HEK293 (cell line): ENCODE measurements around the gene NXN.
A peak's percentile ranks its signal among the peaks of the same experiment; 100 is the strongest.

Experiments
- BCL11A ChIP-seq: fragments of 450-650 bp; formaldehyde crosslinking; IDR thresholded peaks from 2 replicates; pipeline ENCODE4 v1.5.1; 2016; ENCODE audit warnings: low read depth, missing biosample characterization, missing genetic modification characterization
- SALL2 ChIP-seq: fragments of 450-650 bp; formaldehyde crosslinking; IDR thresholded peaks from 2 replicates; pipeline ENCODE4 v1.5.0; 2017; ENCODE audit warnings: missing biosample characterization, mild to moderate bottlenecking, missing genetic modification characterization, borderline replicate concordance
- SCRT2 ChIP-seq: fragments of 450-650 bp; formaldehyde crosslinking; IDR thresholded peaks from 2 replicates; pipeline ENCODE4 v1.5.1; 2016; ENCODE audit warnings: missing biosample characterization, missing genetic modification characterization
- WT1 ChIP-seq: fragments of 450-650 bp; formaldehyde crosslinking; IDR thresholded peaks from 2 replicates; pipeline ENCODE4 v1.5.1; 2016; ENCODE audit warnings: missing biosample characterization, missing genetic modification characterization
- ZBTB11 ChIP-seq: fragments of 450-650 bp; formaldehyde crosslinking; conservative IDR thresholded peaks from 2 replicates; pipeline ENCODE4 v1.5.1; 2016; ENCODE audit warnings: low read depth, missing biosample characterization, missing genetic modification characterization
- ZBTB21 ChIP-seq: fragments of 450-650 bp; formaldehyde crosslinking; IDR thresholded peaks from 2 replicates; pipeline ENCODE4 v1.5.1; 2017; ENCODE audit warnings: missing biosample characterization, missing genetic modification characterization
- ZBTB49 ChIP-seq: fragments of 450-650 bp; formaldehyde crosslinking; IDR thresholded peaks from 2 replicates; pipeline ENCODE4 v1.5.1; 2016; ENCODE audit warnings: missing biosample characterization, missing genetic modification characterization, low read depth
- ZIC2 ChIP-seq: fragments of 450-650 bp; formaldehyde crosslinking; IDR thresholded peaks from 2 replicates; pipeline ENCODE4 v1.5.1; 2016; ENCODE audit warnings: missing biosample characterization, missing genetic modification characterization
- ZNF114 ChIP-seq: fragments of 450-650 bp; formaldehyde crosslinking; IDR thresholded peaks from 2 replicates; pipeline ENCODE4 v1.5.0; 2017; ENCODE audit warnings: missing biosample characterization, missing genetic modification characterization
- ZNF18 ChIP-seq: fragments of 450-650 bp; formaldehyde crosslinking; IDR thresholded peaks from 2 replicates; pipeline ENCODE4 v1.5.1; 2016; ENCODE audit warnings: missing biosample characterization, missing genetic modification characterization
- ZNF2 ChIP-seq: fragments of 450-650 bp; formaldehyde crosslinking; IDR thresholded peaks from 2 replicates; pipeline ENCODE4 v1.5.1; 2016; ENCODE audit warnings: missing biosample characterization, missing genetic modification characterization
- ZNF202 ChIP-seq: fragments of 450-650 bp; formaldehyde crosslinking; IDR thresholded peaks from 2 replicates; pipeline ENCODE4 v1.5.1; 2016; ENCODE audit warnings: missing biosample characterization, missing genetic modification characterization, borderline replicate concordance
- ZNF350 ChIP-seq: fragments of 450-650 bp; formaldehyde crosslinking; IDR thresholded peaks from 2 replicates; pipeline ENCODE4 v1.5.0; 2017; ENCODE audit warnings: missing biosample characterization, mild to moderate bottlenecking, missing genetic modification characterization
- ZNF404 ChIP-seq: fragments of 450-650 bp; formaldehyde crosslinking; IDR thresholded peaks from 2 replicates; pipeline ENCODE4 v1.5.1; 2017; ENCODE audit warnings: missing biosample characterization, missing genetic modification characterization
- ZNF449 ChIP-seq: fragments of 450-650 bp; formaldehyde crosslinking; IDR thresholded peaks from 2 replicates; pipeline ENCODE4 v1.5.1; 2017; ENCODE audit warnings: missing biosample characterization, mild to moderate bottlenecking, missing genetic modification characterization, moderate library complexity
- ZNF48 ChIP-seq: fragments of 450-650 bp; formaldehyde crosslinking; IDR thresholded peaks from 2 replicates; pipeline ENCODE4 v1.5.1; 2016; ENCODE audit warnings: missing biosample characterization, missing genetic modification characterization
- ZNF560 ChIP-seq: fragments of 450-650 bp; formaldehyde crosslinking; IDR thresholded peaks from 2 replicates; pipeline ENCODE4 v1.5.1; 2017; ENCODE audit warnings: missing biosample characterization, missing genetic modification characterization, borderline replicate concordance
- ZNF629 ChIP-seq: fragments of 450-650 bp; formaldehyde crosslinking; IDR thresholded peaks from 2 replicates; pipeline ENCODE4 v1.5.1; 2017; ENCODE audit warnings: missing biosample characterization, missing genetic modification characterization
- ZNF654 ChIP-seq: fragments of 450-650 bp; formaldehyde crosslinking; IDR thresholded peaks from 2 replicates; pipeline ENCODE4 v1.5.1; 2016; ENCODE audit warnings: low read depth, missing biosample characterization, missing genetic modification characterization
- ZNF677 ChIP-seq: fragments of 450-650 bp; IDR thresholded peaks from 2 replicates; pipeline ENCODE4 v1.5.0; 2018; ENCODE audit warnings: missing biosample characterization, mild to moderate bottlenecking, missing genetic modification characterization, moderate library complexity
- ZNF792 ChIP-seq: fragments of 450-650 bp; formaldehyde crosslinking; IDR thresholded peaks from 2 replicates; pipeline ENCODE4 v1.5.1; 2016; ENCODE audit warnings: missing biosample characterization, missing genetic modification characterization
- TF ChIP-seq, protein P1 (sequence below): fragments of 450-650 bp; formaldehyde crosslinking; IDR thresholded peaks from 2 replicates; pipeline ENCODE4 v1.5.1; 2016; ENCODE audit warnings: missing biosample characterization, missing genetic modification characterization
- TF ChIP-seq, protein P2 (sequence below): fragments of 450-650 bp; formaldehyde crosslinking; conservative IDR thresholded peaks from 2 replicates; pipeline ENCODE4 v1.5.1; 2016; ENCODE audit warnings: low read depth, missing biosample characterization, missing genetic modification characterization

Gene NXN

DNA sequence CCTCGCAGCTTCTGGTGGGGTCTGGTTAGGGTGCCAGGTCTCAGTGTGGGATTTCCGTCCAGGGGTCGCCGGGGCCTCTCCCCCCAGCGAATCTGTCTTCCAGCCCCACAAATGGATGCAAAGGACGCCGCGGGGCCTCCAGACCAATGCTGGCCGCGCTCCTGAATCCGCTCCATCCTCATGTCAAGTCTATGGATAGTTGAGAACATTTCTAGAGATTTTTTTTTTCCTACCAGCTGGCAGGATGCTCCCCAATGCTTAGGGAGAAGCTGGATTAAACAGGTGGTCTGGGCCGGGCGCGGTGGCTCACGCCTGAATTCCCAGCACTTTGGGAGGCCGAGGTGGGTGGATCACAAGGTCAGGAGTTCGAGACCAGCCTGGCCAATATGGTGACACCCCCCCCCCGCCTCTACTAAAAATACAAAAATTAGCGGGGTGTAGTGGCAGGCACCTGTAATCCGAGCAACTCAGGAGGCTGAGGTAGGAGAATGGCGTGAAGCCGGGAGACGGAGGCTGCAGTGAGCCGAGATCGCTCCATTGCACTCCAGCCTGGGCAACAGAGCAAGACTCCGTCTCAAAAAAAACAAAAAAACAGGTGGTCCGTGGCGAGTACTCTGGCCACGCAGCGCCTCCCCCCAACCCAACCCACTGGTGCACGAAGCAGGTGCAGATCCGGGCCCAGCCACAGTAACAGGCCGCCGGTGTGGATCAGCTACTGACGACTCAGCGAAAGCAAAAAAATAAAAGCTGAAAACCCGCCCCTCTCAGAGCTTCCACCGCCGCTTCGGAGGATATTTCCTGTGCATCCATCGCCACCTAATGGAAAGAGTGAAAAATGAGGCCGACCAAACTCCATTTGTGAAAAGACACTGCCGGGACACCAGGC lies 1.1 kb upstream of the NXN start (continued):
- TF ChIP-seq SCRT2 (tag by site-specific recombination) (0 out of 2 replicates have a peak, but pooled peaks have one; percentile 20), ZBTB11 (tag by site-specific recombination) (no peak; the same call in 1 of the 2 replicates), ZNF2 (tag by site-specific recombination) (0 out of 2 replicates have a peak, but pooled peaks have one; percentile 44), BCL11A (tag by site-specific recombination) (no peak), ZNF202 (tag by site-specific recombination) (no peak), ZNF18 (tag by site-specific recombination) (no peak), ZNF560 (tag by site-specific recombination) (no peak), ZIC2 (tag by site-specific recombination) (no peak), ZNF350 (no peak), WT1 (tag by site-specific recombination) (no peak), ZNF629 (tag by site-specific recombination) (peak; percentile 44; the same call in 1 of the 2 replicates), SALL2 (tag by site-specific recombination) (no peak), ZNF48 (tag by site-specific recombination) (no peak), ZNF114 (tag by site-specific recombination) (no peak), ZBTB21 (tag by site-specific recombination) (no peak), ZBTB49 (no peak), ZNF654 (tag by site-specific recombination) (peak; percentile 98), ZNF792 (no peak), ZNF404 (no peak), ZNF449 (tag by site-specific recombination) (no peak), ZNF677 (tag by site-specific recombination) (no peak)
- TF ChIP-seq, protein P1, sequence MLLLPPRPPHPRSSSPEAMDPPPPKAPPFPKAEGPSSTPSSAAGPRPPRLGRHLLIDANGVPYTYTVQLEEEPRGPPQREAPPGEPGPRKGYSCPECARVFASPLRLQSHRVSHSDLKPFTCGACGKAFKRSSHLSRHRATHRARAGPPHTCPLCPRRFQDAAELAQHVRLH (tag by site-specific recombination), result 0 out of 2 replicates have a peak, but pooled peaks have one; percentile 48
- TF ChIP-seq, protein P2, sequence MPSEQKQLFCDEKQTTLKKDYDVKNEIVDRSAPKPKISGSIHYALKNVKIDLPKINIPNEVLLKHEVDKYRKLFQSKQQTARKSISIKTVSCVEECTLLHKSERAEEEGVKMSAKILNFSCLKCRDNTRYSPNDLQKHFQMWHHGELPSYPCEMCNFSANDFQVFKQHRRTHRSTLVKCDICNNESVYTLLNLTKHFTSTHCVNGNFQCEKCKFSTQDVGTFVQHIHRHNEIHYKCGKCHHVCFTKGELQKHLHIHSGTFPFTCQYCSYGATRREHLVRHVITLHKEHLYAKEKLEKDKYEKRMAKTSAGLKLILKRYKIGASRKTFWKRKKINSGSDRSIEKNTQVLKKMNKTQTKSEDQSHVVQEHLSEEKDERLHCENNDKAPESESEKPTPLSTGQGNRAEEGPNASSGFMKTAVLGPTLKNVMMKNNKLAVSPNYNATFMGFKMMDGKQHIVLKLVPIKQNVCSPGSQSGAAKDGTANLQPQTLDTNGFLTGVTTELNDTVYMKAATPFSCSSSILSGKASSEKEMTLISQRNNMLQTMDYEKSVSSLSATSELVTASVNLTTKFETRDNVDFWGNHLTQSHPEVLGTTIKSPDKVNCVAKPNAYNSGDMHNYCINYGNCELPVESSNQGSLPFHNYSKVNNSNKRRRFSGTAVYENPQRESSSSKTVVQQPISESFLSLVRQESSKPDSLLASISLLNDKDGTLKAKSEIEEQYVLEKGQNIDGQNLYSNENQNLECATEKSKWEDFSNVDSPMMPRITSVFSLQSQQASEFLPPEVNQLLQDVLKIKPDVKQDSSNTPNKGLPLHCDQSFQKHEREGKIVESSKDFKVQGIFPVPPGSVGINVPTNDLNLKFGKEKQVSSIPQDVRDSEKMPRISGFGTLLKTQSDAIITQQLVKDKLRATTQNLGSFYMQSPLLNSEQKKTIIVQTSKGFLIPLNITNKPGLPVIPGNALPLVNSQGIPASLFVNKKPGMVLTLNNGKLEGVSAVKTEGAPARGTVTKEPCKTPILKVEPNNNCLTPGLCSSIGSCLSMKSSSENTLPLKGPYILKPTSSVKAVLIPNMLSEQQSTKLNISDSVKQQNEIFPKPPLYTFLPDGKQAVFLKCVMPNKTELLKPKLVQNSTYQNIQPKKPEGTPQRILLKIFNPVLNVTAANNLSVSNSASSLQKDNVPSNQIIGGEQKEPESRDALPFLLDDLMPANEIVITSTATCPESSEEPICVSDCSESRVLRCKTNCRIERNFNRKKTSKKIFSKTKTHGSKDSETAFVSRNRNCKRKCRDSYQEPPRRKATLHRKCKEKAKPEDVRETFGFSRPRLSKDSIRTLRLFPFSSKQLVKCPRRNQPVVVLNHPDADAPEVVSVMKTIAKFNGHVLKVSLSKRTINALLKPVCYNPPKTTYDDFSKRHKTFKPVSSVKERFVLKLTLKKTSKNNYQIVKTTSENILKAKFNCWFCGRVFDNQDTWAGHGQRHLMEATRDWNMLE (tag by site-specific recombination), result no peak
